Right lobe of liver (tissue), 4 donors: ENCODE data around the gene SCYL2.

Experiments used
- POLR2A ChIP-seq: fragments of 450-650 bp; IDR thresholded peaks from one replicate; pipeline ENCODE4 v1.6.1; 2017; ENCODE audit warnings: antibody characterized with exemption, mild to moderate bottlenecking
- TF ChIP-seq, protein P1 (sequence below), 4 donors: fragments of 200-600 bp in 3 of 4; fragments of 450-650 bp in 1 of 4; IDR thresholded peaks; one replicate each; pipeline versions ENCODE4 v1.5.1 to v1.8.0; 2016 to 2022; ENCODE audit warnings: antibody characterized with exemption in 4 of 4, mild to moderate bottlenecking in 2 of 4
- donor health status: DM: no; HTN: no; CAD: no.
- donor health status: DM: no; HTN: no; CAD: no.
- donor health status: DM: no; HTN: yes; CAD: no.

DNA sequence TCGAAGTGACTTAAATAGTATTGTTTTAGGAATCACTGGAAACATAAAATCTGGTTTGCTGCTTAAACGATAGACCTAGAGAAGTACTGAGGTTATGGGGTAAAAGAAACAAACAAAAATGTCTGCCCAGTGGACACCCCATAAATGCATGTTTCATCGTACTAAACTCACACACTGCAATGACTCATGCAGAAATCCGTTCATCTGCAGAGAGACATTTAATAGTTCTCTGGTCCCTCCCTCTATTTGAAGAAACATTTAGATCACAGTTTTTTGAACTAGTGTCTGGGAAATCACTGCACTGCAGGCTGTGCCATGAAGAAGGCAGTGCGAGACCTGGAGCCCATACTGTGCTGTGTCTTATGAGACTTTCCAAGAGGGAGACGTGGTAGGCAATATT lies 115.4 kb downstream of the SCYL2 start:
- TF ChIP-seq, protein P1, sequence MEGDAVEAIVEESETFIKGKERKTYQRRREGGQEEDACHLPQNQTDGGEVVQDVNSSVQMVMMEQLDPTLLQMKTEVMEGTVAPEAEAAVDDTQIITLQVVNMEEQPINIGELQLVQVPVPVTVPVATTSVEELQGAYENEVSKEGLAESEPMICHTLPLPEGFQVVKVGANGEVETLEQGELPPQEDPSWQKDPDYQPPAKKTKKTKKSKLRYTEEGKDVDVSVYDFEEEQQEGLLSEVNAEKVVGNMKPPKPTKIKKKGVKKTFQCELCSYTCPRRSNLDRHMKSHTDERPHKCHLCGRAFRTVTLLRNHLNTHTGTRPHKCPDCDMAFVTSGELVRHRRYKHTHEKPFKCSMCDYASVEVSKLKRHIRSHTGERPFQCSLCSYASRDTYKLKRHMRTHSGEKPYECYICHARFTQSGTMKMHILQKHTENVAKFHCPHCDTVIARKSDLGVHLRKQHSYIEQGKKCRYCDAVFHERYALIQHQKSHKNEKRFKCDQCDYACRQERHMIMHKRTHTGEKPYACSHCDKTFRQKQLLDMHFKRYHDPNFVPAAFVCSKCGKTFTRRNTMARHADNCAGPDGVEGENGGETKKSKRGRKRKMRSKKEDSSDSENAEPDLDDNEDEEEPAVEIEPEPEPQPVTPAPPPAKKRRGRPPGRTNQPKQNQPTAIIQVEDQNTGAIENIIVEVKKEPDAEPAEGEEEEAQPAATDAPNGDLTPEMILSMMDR (IDR thresholded peaks at IDR 0.05), result no peak
- no peak for TF ChIP-seq POLR2A
